Memory B cell (primary cell): Measurements from ENCODE around the gene FOXP2.
"Not testable (repeated sequence)": the region's sequence is repeated elsewhere in the genome, so short reads cannot be mapped to it uniquely, and the experiment has no call there.

Experiments
- ATAC-seq: fragments of 150-1000 bp; cut with Tn5 transposase; 2 replicates; pipeline ENCODE4 v1.10.0; 2021; ENCODE audit warnings: low read depth, mild to moderate bottlenecking, moderate library complexity
- DNase-seq, 2 donors: peaks; one replicate each; pipeline ENCODE4 v3.0.0; 2022; ENCODE audit warnings: low spot score in 2 of 2
- H3K27ac Mint-ChIP-seq: one replicate; pipeline ENCODE4 v1.8.0; 2022; ENCODE audit warnings: mild to moderate bottlenecking, moderate library complexity, mixed read lengths
- H3K27me3 Mint-ChIP-seq: one replicate; pipeline ENCODE4 v1.8.0; 2022; ENCODE audit warnings: mixed read lengths
- H3K36me3 Mint-ChIP-seq: one replicate; pipeline ENCODE4 v1.8.0; 2022; ENCODE audit warnings: mild to moderate bottlenecking, mixed read lengths
- H3K4me1 Mint-ChIP-seq: one replicate; pipeline ENCODE4 v1.8.0; 2022; ENCODE audit warnings: mixed read lengths
- H3K4me3 Mint-ChIP-seq: one replicate; pipeline ENCODE4 v1.8.0; 2022; ENCODE audit warnings: mild to moderate bottlenecking, moderate library complexity, mixed read lengths
- H3K9me3 Mint-ChIP-seq: one replicate; pipeline ENCODE4 v1.8.0; 2022; ENCODE audit warnings: mixed read lengths

Gene FOXP2

DNA sequence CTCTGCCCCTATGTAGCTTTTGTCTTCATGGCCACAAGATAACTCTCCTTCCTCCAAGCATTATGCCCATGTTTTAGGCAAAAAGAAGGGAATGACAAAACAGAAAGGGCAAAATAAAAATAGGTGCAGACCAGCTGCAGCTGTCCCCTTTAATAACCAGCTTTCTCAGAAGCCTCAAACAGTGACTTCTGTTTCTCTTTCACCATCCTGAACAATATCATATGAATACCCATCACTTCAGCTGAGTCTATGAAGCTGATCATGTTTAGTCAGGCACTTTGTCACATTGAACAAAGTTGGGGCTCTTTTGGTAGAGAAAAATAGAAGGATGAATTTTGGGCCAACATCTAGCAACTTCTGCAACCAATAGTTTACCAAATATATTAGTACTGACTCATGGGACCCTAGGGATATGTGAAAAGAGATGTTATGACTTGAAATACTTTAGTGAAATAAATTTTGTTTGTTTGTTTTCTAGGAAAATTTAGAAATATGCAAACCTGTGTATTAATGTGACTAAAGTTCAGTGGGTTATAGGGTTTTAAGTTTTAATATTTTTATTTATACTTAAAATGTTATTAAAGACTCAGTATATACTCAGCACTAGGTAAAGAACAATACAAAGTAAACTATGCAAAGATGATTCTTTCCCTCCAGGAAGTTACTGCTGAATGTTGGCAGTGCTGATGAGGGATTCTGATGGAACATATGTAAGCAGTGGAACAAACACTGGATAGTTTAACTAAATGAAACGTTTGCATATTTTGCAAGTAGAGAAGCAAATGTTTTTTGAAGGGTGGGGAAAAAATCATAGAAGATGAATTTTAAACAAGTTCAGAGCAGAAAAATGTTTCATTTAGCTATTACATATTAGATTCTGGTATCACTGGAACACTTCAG lies 133.7 kb downstream of the FOXP2 start:
- Mint-ChIP-seq H3K27ac (no peak overlapping the region), H3K4me3 (no peak overlapping the region), H3K36me3 (no peaks in the 10 kb centered on the region), H3K4me1 (no peaks in the 10 kb centered on the region), H3K27me3 (peaks cover 2% of the 10 kb centered on the region), H3K9me3 (peaks cover 2% of the 10 kb centered on the region)
- DNase-seq = no peak
- no peak for ATAC-seq

- H3K36me3 Mint-ChIP-seq = no peaks in the 10 kb centered on the region
- ATAC-seq (no peak), DNase-seq (no peak)
- H3K27ac Mint-ChIP-seq = no peak overlapping the region
- H3K9me3 Mint-ChIP-seq = peaks cover 2% of the 10 kb centered on the region
- H3K4me3 Mint-ChIP-seq = no peak overlapping the region
- H3K4me1 Mint-ChIP-seq = no peaks in the 10 kb centered on the region
- H3K27me3 Mint-ChIP-seq = peaks cover 2% of the 10 kb centered on the region
These were observed 140.3 kb downstream of the FOXP2 start for GRCh38 chr7:114554781-114555537.

- ATAC-seq (no peak), DNase-seq (no peak)
- no peak overlapping the region for H3K4me3 Mint-ChIP-seq
- no peaks in the 10 kb centered on the region for H3K27me3 Mint-ChIP-seq
- no peaks in the 10 kb centered on the region for H3K9me3 Mint-ChIP-seq
- no peaks in the 10 kb centered on the region for H3K4me1 Mint-ChIP-seq
- no peak overlapping the region for H3K27ac Mint-ChIP-seq
- no peaks in the 10 kb centered on the region for H3K36me3 Mint-ChIP-seq
These were observed 152.8 kb downstream of the FOXP2 start for GRCh38 chr7:114567416-114567815.

DNA sequence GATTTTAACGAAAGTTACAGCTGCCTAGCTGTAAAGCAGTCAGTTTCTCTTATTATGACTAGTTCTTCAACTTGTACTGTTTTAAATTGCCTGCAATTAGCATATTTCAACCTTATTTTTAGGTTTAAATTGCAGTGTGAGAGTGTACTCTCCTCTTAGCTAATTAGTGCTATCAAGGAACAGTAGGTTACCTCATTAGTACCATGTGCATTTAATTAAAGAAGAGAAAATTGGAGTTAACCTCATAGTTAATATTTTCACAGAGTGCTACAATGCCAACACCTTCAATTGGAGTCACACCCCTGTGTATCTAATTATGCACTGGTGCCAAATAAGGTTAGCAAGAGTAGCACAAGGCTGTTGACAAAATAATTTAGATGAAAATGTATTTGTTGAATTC lies 154.6 kb downstream of the FOXP2 start:
- Mint-ChIP-seq H3K4me1 (no peaks in the 10 kb centered on the region), H3K27ac (no peak overlapping the region), H3K4me3 (no peak overlapping the region), H3K9me3 (no peaks in the 10 kb centered on the region), H3K36me3 (no peaks in the 10 kb centered on the region), H3K27me3 (no peaks in the 10 kb centered on the region)
- DNase-seq = no peak
- no peak for ATAC-seq

DNA sequence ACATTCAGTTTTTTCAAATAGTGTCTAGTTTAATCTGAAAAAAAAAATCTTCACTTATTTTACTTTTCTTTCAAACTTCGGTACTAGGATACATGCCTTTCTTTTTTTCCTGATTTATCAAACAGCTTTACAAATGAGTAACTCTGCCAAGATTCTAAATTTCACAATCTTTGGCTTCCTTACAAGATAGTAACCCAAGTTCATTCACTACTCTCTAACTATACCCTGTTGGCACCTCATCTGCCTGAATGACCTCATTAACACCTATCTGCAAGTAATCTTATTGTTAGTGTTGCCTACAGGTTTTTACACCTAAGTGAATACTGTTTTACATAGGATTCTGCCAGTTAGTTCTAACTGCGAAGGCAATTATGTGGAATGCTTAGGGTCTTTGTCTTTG lies 159.8 kb downstream of the FOXP2 start:
- no peaks in the 10 kb centered on the region for H3K27me3 Mint-ChIP-seq
- no peaks in the 10 kb centered on the region for H3K4me1 Mint-ChIP-seq
- H3K9me3 Mint-ChIP-seq = no peaks in the 10 kb centered on the region
- ATAC-seq (no peak), DNase-seq (no peak)
- H3K4me3 Mint-ChIP-seq = no peak overlapping the region
- H3K36me3 Mint-ChIP-seq = no peaks in the 10 kb centered on the region
- no peak overlapping the region for H3K27ac Mint-ChIP-seq

DNA sequence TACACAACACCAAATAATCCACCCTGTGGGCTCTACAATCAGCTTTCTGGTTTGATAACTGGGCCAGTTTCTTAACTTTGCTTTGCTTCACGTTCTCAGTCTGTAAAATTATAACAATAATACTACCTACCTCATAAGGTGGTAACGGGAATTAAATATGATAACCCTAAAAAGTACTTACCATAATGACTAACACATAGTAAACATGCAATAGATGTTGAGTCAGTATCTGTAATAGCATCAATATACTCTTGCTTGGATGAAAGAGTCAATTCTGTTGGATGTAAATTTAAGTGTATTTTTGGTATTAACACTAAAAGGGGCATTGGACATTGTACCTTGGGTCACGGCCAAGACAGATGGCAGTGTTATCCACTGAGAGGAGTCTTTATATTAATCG lies 160.5 kb downstream of the FOXP2 start:
- H3K36me3 Mint-ChIP-seq = no peaks in the 10 kb centered on the region
- DNase-seq = no peak

DNA sequence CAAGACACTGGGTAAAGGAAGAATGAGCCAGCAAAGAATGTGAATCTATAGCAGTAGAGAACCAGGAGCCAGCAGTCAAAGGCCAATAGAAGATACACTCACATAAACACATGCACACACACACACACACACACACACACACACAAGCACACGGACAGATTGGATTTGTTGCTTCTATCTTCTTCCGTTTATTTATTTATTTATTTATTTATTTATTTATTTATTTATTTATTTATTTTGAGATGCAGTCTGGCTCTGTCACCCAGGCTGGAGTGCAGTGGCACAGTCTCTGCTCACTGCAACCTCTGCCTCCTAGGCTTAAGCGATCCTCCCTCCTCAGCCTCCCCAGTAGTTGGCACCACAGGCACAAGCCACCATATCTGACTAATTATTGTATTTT lies 166.3 kb downstream of the FOXP2 start:
- not testable (repeated sequence) for H3K9me3 Mint-ChIP-seq, H3K4me1 Mint-ChIP-seq, H3K36me3 Mint-ChIP-seq, H3K27me3 Mint-ChIP-seq, DNase-seq, ATAC-seq, H3K27ac Mint-ChIP-seq, H3K4me3 Mint-ChIP-seq

More for the DNA sequence above, 160.5 kb downstream of the FOXP2 start:
- ATAC-seq = no peak
- no peak overlapping the region for H3K4me3 Mint-ChIP-seq
- H3K27me3 Mint-ChIP-seq = no peaks in the 10 kb centered on the region
- no peaks in the 10 kb centered on the region for H3K4me1 Mint-ChIP-seq
- H3K27ac Mint-ChIP-seq = no peak overlapping the region
- H3K9me3 Mint-ChIP-seq = no peaks in the 10 kb centered on the region

- H3K36me3 Mint-ChIP-seq = no peaks in the 10 kb centered on the region
- no peaks in the 10 kb centered on the region for H3K9me3 Mint-ChIP-seq
- DNase-seq (no peak), ATAC-seq (no peak)
- H3K4me1 Mint-ChIP-seq = no peaks in the 10 kb centered on the region
- H3K27ac Mint-ChIP-seq = no peak overlapping the region
- no peak overlapping the region for H3K4me3 Mint-ChIP-seq
- no peaks in the 10 kb centered on the region for H3K27me3 Mint-ChIP-seq
These were observed 173.9 kb downstream of the FOXP2 start for GRCh38 chr7:114588506-114588905.

- DNase-seq (no peak), ATAC-seq (no peak)
- Mint-ChIP-seq H3K36me3 (no peaks in the 10 kb centered on the region), H3K4me3 (no peak overlapping the region), H3K27me3 (no peaks in the 10 kb centered on the region), H3K4me1 (no peaks in the 10 kb centered on the region), H3K27ac (no peak overlapping the region), H3K9me3 (no peaks in the 10 kb centered on the region)
These were observed 174.8 kb downstream of the FOXP2 start for GRCh38 chr7:114589436-114589835.

DNA sequence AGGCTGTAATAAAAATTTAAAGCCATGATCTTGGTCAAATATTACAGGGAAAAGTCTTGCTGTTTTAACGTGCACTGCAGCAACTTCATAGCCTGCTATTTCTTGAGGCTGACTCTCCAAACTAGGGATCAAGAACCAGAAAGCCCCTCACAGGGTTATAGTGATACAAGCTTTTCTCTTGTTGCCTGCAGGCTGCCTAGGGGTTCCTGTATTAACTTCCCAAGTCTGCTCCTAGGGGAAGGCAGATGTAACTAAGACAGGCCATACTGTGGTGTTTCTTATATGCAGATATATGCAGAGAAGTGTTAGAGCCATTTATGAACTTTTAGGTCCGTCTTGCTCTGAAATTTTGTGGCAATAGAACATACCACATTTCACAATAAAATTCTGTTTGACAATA lies 175.7 kb downstream of the FOXP2 start:
- H3K4me3 Mint-ChIP-seq = no peak overlapping the region
- H3K36me3 Mint-ChIP-seq = no peaks in the 10 kb centered on the region

DNA sequence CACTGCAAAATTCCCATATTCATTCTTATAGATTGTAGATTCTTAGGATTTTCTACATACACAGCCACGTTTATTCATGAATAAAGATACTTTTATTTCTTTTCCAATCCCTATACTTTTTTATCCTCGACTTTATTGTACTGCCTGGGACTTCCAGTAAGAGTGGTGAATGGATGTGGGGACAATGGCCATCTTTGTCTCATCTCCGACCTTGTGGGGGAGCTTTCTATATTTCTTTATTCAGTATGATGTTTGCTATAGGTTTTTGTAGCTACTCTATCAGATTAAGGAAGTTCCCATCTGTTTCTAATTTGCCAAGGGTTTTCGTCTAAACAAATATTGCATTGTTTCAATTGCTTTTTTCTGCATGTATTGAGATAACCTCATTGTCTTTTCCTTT lies 184.3 kb downstream of the FOXP2 start:
- no peaks in the 10 kb centered on the region for H3K36me3 Mint-ChIP-seq
- no peak overlapping the region for H3K4me3 Mint-ChIP-seq
- H3K27me3 Mint-ChIP-seq = no peaks in the 10 kb centered on the region
- no peaks in the 10 kb centered on the region for H3K9me3 Mint-ChIP-seq
- ATAC-seq (no peak), DNase-seq (no peak)
- no peaks in the 10 kb centered on the region for H3K4me1 Mint-ChIP-seq
- H3K27ac Mint-ChIP-seq = no peak overlapping the region

More for the DNA sequence above, 175.7 kb downstream of the FOXP2 start:
- Mint-ChIP-seq H3K27me3 (no peaks in the 10 kb centered on the region), H3K27ac (no peak overlapping the region), H3K4me1 (no peaks in the 10 kb centered on the region), H3K9me3 (no peaks in the 10 kb centered on the region)
- ATAC-seq = no peak
- DNase-seq = no peak

GRCh38 chr7:114606100-114606499 lies 191.5 kb downstream of the FOXP2 start:
- H3K27ac Mint-ChIP-seq = no peak overlapping the region
- H3K4me1 Mint-ChIP-seq = no peaks in the 10 kb centered on the region
- H3K4me3 Mint-ChIP-seq = no peak overlapping the region
- H3K36me3 Mint-ChIP-seq = no peaks in the 10 kb centered on the region
- H3K27me3 Mint-ChIP-seq = no peaks in the 10 kb centered on the region
- H3K9me3 Mint-ChIP-seq = no peaks in the 10 kb centered on the region
- ATAC-seq = no peak
- no peak for DNase-seq

DNA sequence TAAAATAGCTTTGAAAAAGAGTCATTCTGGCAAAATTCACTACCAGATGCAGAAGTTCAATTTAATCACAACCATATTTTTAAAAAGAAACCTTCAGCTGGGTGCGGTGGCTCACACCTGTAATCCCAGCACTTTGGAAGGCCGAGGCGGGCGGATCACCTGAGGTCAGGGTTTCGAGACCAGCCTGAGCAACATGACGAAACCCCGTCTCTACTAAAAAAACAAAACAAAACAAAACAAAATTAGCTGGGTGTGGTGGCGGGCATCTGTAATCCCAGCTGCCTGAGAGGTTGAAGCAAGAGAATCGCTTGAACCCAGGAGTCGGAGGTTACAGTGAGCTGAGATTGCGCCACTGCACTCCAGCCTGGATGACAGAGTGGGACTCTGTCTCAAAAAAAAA lies 194.2 kb downstream of the FOXP2 start:
- not testable (repeated sequence) for H3K9me3 Mint-ChIP-seq, H3K36me3 Mint-ChIP-seq, H3K27ac Mint-ChIP-seq, DNase-seq, H3K4me1 Mint-ChIP-seq, H3K27me3 Mint-ChIP-seq, H3K4me3 Mint-ChIP-seq, ATAC-seq

GRCh38 chr7:114620208-114620607 lies 205.6 kb downstream of the FOXP2 start:
- Mint-ChIP-seq H3K27ac (no peak overlapping the region), H3K36me3 (no peaks in the 10 kb centered on the region), H3K9me3 (no peaks in the 10 kb centered on the region), H3K4me1 (no peaks in the 10 kb centered on the region), H3K27me3 (no peaks in the 10 kb centered on the region), H3K4me3 (no peak overlapping the region)
- DNase-seq (no peak), ATAC-seq (no peak)
